HUES48 (cell line): ENCODE results near the gene NDUFS8.

ENCODE experiments used
- H3K27ac ChIP-seq: one replicate; pipeline ENCODE4 v1.7.0; 2013; ENCODE audit warnings: low read depth, low read length, inconsistent platforms
- H3K27me3 ChIP-seq: 2 replicates; pipeline ENCODE4 v1.6.1; 2013; ENCODE audit warnings: mild to moderate bottlenecking, low read length; ENCODE audit not compliant: control insufficient read depth, insufficient read depth
- H3K36me3 ChIP-seq: 2 replicates; pipeline ENCODE4 v1.6.1; 2013; ENCODE audit warnings: low read length; ENCODE audit not compliant: control insufficient read depth, insufficient read depth
- H3K4me1 ChIP-seq: 2 replicates; pipeline ENCODE4 v1.6.1; 2013; ENCODE audit warnings: mild to moderate bottlenecking, low read length; ENCODE audit not compliant: control insufficient read depth, insufficient read depth
- H3K4me3 ChIP-seq: 2 replicates; pipeline ENCODE4 v1.5.1; 2013; ENCODE audit warnings: mild to moderate bottlenecking, low read depth, low read length
- H3K9ac ChIP-seq: 2 replicates; pipeline ENCODE4 v1.6.1; 2013; ENCODE audit warnings: mild to moderate bottlenecking, low read depth, low read length, moderate library complexity
- H3K9me3 ChIP-seq: 2 replicates; pipeline ENCODE4 v1.6.1; 2013; ENCODE audit warnings: low read length; ENCODE audit not compliant: control insufficient read depth, insufficient read depth

Gene NDUFS8

DNA sequence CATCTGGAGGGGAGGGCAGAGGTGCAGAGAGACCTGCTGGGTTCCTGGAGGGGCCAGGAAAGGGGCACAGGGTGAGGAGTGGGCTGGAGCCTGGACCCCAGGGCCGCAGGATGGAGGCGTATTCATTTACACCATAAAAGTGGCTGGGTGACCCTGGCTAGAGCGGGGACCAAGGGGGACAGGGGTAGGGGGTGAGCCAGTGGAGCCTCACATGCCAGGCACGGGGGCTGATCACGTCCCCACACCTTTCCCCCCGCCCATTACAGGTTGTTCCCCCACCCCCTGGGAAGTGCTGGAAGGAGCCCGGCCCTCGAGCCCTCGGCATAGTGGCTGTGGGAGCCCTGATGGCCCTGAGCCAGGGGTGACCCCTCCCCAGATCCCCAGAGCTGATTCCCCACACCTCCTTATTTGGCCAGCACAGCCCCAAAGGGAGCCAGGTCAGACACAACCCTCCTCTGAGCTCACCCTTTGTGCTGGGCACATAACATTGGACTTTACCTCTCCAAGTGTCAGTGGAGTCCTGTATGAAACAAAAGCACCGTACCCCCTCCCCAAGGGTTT is 9.1 kb downstream of the NDUFS8 start:
- Histone ChIP-seq H3K4me3 (peak overlapping the region; percentile 60), H3K9me3 (no peaks in the 10 kb centered on the region), H3K9ac (no peak overlapping the region), H3K36me3 (peaks cover 6% of the 10 kb centered on the region), H3K27me3 (no peaks in the 10 kb centered on the region), H3K4me1 (peaks cover 21% of the 10 kb centered on the region; the same call in 1 of the 2 replicates), H3K27ac (peak overlapping the region; percentile 74)

DNA sequence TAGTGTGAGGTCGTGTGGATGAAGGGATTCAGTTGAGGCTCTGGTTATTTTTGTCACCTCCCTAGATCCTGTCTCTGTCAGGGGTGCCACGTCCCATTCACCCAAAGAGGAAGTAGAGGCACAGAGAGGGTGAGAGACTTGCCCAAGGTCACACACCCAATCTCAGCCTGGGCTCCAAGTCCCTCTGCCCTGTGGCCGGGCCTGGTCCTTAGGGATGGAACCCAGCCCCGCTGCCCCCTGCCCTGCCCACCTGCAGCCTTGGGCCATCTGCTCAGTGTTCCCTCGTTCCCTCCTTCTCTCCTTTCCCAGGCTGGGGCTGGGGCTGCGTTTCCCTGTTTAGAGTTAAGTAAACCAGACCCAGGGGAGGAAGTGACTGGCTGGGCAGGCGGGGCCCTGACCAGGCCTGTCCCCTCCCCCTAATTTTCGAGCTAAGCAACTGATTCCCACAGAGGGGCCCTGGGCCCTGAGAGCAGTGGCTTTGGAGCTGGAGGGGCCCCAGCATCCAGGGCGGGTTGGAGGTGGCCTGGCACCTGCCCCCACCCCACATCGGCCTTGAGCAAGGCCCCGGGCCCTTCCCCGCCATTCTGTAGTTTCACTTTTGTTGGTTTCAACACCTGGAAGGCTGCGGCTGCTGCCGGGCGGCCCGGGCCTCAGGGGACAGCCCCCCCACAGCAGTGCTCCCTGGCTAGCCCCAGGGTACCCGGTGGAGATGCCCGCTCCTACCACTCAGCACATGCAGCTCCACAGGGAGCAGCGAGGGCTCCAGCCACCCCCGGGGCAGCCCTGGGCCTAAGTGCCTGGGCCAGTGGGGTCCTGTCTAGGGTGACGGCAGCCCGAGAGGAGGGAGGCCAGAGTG is 9.8 kb downstream of the NDUFS8 start:
- Histone ChIP-seq H3K9ac (no peak overlapping the region), H3K27ac (peak overlapping the region; percentile 74), H3K4me3 (no peak overlapping the region), H3K27me3 (no peaks in the 10 kb centered on the region), H3K4me1 (peaks cover 21% of the 10 kb centered on the region; the same call in 1 of the 2 replicates), H3K36me3 (no peaks in the 10 kb centered on the region), H3K9me3 (no peaks in the 10 kb centered on the region)

GRCh38 chr11:68040957-68041591 is 10.6 kb downstream of the NDUFS8 start:
- Histone ChIP-seq H3K27me3 (no peaks in the 10 kb centered on the region), H3K9me3 (no peaks in the 10 kb centered on the region), H3K4me3 (no peak overlapping the region), H3K27ac (peak overlapping the region; percentile 74), H3K4me1 (peaks cover 21% of the 10 kb centered on the region; the same call in 1 of the 2 replicates), H3K36me3 (no peaks in the 10 kb centered on the region), H3K9ac (no peak overlapping the region)

DNA sequence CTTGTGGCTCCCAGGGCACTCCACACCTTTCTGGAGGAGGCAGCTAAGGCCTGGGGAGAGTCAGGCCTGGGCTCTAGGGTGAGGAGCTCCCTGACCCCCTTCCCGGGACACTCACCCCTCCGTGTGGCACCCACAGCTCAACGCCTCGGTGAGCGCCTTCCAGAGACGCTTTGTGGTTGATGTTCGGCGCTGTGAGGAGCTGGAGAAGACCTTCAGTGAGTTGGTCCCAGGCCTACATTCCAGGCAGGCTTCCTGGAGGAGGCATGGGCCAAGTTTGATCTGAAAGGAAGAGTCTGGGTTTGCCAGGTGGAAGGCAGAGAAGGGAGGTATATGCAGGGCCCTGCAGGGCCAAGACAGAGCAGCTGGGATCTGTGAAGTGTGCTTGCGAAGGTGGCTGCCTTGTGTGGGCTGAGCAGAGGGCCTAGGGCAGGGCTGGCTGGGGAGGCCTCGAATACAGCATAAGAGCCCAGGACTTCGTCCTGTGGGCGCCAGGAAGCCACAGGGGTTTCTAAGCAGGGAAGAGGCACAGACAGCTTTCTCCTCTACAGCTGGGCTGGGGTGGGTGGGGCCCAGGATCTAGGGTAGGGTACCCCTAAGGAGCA is 11.2 kb downstream of the NDUFS8 start:
- H3K9me3 ChIP-seq = no peaks in the 10 kb centered on the region
- H3K9ac ChIP-seq = no peak overlapping the region
- peaks cover 21% of the 10 kb centered on the region; the same call in 1 of the 2 replicates for H3K4me1 ChIP-seq
- H3K4me3 ChIP-seq = no peak overlapping the region
- H3K36me3 ChIP-seq = no peaks in the 10 kb centered on the region
- no peaks in the 10 kb centered on the region for H3K27me3 ChIP-seq
- H3K27ac ChIP-seq = no peak overlapping the region

DNA sequence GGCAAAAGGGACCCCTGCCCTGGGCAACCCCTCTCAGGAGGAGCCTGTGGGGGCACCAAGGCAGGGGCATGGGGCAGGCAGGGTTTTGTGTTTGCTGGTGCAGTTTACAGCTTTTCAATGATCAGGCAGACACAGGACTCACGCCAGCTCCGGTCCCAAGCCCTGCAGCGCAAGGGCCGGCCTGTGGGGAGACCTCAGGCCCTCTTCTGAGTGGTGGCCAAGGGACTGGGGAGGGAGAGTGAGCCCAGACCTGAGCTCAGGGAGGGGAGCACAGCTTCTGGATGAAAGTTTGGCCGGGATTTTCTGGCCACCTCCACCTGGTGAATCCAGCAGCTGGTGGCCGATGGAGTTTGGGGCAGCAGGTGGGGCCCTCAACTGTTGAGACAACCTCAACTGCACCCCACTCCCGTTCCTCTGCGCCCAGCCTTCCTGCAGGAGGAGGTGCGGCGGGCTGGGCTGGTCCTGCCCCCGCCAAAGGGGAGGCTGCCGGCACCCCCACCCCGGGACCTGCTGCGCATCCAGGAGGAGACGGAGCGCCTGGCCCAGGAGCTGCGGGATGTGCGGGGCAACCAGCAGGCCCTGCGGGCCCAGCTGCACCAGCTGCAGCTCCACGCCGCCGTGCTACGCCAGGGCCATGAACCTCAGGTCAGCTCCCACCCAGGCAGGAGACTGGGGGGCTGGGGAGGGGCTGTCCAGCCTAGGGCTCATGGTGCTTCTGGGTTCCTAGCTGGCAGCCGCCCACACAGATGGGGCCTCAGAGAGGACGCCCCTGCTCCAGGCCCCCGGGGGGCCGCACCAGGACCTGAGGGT is 11.9 kb downstream of the NDUFS8 start:
- Histone ChIP-seq H3K27ac (no peak overlapping the region), H3K27me3 (no peaks in the 10 kb centered on the region), H3K9me3 (no peaks in the 10 kb centered on the region), H3K4me1 (peaks cover 21% of the 10 kb centered on the region; the same call in 1 of the 2 replicates), H3K36me3 (no peaks in the 10 kb centered on the region), H3K4me3 (no peak overlapping the region), H3K9ac (no peak overlapping the region)

- peaks cover 4% of the 10 kb centered on the region; the same call in 1 of the 2 replicates for H3K36me3 ChIP-seq
- no peak overlapping the region for H3K4me3 ChIP-seq
- no peaks in the 10 kb centered on the region for H3K27me3 ChIP-seq
- H3K27ac ChIP-seq = no peak overlapping the region
- H3K9me3 ChIP-seq = no peaks in the 10 kb centered on the region
- peaks cover 18% of the 10 kb centered on the region; the same call in 1 of the 2 replicates for H3K4me1 ChIP-seq
- no peak overlapping the region for H3K9ac ChIP-seq
Observed at GRCh38 chr11:68043029-68043348, 12.5 kb downstream of the NDUFS8 start.

DNA sequence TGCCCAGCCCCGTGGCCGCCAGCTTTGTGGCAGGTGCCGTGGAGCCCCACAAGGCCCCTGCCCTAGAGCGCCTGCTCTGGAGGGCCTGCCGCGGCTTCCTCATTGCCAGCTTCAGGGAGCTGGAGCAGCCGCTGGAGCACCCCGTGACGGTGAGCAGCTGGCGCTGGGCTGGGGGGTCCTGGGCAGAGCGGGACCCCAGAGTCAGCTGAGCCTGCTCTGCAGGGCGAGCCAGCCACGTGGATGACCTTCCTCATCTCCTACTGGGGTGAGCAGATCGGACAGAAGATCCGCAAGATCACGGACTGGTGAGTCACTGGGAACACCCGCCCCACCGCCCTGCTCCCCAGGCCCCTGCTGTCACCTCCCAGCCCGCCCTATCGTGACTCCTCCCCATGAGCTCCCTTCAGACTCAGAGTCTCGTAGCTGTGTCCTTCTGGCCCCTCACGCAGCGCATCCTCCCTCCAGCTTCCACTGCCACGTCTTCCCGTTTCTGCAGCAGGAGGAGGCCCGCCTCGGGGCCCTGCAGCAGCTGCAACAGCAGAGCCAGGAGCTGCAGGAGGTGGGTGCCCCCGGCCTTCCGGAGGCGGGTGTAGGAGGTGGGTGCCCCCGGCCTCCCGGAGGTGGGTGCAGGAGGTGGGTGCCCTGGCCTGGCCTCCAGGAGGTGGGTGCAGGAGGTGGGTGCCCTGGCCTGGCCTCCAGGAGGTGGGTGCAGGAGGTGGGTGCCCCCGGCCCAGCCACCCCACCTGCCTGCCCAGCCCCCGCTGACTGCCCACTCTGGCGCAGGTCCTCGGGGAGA is 13.1 kb downstream of the NDUFS8 start:
- H3K4me1 ChIP-seq = peaks cover 12% of the 10 kb centered on the region; the same call in 1 of the 2 replicates
- H3K4me3 ChIP-seq = no peak overlapping the region
- H3K9ac ChIP-seq = no peak overlapping the region
- peaks cover 4% of the 10 kb centered on the region; the same call in 1 of the 2 replicates for H3K36me3 ChIP-seq
- H3K9me3 ChIP-seq = no peaks in the 10 kb centered on the region
- no peaks in the 10 kb centered on the region for H3K27me3 ChIP-seq
- H3K27ac ChIP-seq = no peak overlapping the region

- Histone ChIP-seq H3K27me3 (no peaks in the 10 kb centered on the region), H3K9ac (no peak overlapping the region), H3K4me1 (peaks cover 10% of the 10 kb centered on the region; the same call in 1 of the 2 replicates), H3K9me3 (no peaks in the 10 kb centered on the region), H3K27ac (no peak overlapping the region), H3K4me3 (no peak overlapping the region), H3K36me3 (peaks cover 4% of the 10 kb centered on the region; the same call in 1 of the 2 replicates)
Observed at GRCh38 chr11:68044145-68044813, 13.8 kb downstream of the NDUFS8 start.

- Histone ChIP-seq H3K27ac (no peak overlapping the region), H3K4me3 (no peak overlapping the region), H3K4me1 (peaks cover 8% of the 10 kb centered on the region; the same call in 1 of the 2 replicates), H3K27me3 (no peaks in the 10 kb centered on the region), H3K36me3 (peaks cover 4% of the 10 kb centered on the region; the same call in 1 of the 2 replicates), H3K9me3 (no peaks in the 10 kb centered on the region), H3K9ac (no peak overlapping the region)
Observed at GRCh38 chr11:68044898-68045351, 14.4 kb downstream of the NDUFS8 start.
